Right lobe of liver (tissue), 4 donors: ENCODE results near the gene ARHGEF11.

Source experiments
- CTCF ChIP-seq, 4 donors: fragments of 200-600 bp in 3 of 4; fragments of 450-650 bp in 1 of 4; IDR thresholded peaks; one replicate each; pipeline versions ENCODE4 v1.5.1 to v1.8.0; 2016 to 2022; ENCODE audit warnings: antibody characterized with exemption in 4 of 4, mild to moderate bottlenecking in 2 of 4
- POLR2A ChIP-seq: fragments of 450-650 bp; IDR thresholded peaks from one replicate; pipeline ENCODE4 v1.6.1; 2017; ENCODE audit warnings: antibody characterized with exemption, mild to moderate bottlenecking
- donor health status: DM: no; HTN: no; CAD: no.
- donor health status: DM: no; HTN: no; CAD: no.
- donor health status: DM: no; HTN: yes; CAD: no.

GRCh38 chr1:156886583-156887281 lies 158.8 kb downstream of the ARHGEF11 start:
- TF ChIP-seq CTCF (IDR thresholded peaks at IDR 0.05) = no peak
- no peak for TF ChIP-seq POLR2A
